Activated naive CD4-positive, alpha-beta T cell treated with anti-CD3 and anti-CD28 coated beads, Interleukin-2, amount 50 U/mL, for 24 hours (primary cell): ENCODE results near the gene AUH.

Experiments
- H3K27ac Mint-ChIP-seq: one replicate; pipeline ENCODE4 v1.8.0; 2021; ENCODE audit warnings: mild to moderate bottlenecking, mixed read lengths
- H3K27me3 Mint-ChIP-seq: one replicate; pipeline ENCODE4 v1.8.0; 2021; ENCODE audit warnings: mixed read lengths
- H3K36me3 Mint-ChIP-seq: one replicate; pipeline ENCODE4 v1.8.0; 2021; ENCODE audit warnings: mixed read lengths
- H3K4me1 Mint-ChIP-seq: one replicate; pipeline ENCODE4 v1.8.0; 2021; ENCODE audit warnings: mixed read lengths
- H3K4me3 Mint-ChIP-seq: one replicate; pipeline ENCODE4 v1.8.0; 2021; ENCODE audit warnings: mild to moderate bottlenecking, mixed read lengths
- H3K9me3 Mint-ChIP-seq: one replicate; pipeline ENCODE4 v1.8.0; 2021; ENCODE audit warnings: mixed read lengths

AUH gene, protein sequence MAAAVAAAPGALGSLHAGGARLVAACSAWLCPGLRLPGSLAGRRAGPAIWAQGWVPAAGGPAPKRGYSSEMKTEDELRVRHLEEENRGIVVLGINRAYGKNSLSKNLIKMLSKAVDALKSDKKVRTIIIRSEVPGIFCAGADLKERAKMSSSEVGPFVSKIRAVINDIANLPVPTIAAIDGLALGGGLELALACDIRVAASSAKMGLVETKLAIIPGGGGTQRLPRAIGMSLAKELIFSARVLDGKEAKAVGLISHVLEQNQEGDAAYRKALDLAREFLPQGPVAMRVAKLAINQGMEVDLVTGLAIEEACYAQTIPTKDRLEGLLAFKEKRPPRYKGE

DNA sequence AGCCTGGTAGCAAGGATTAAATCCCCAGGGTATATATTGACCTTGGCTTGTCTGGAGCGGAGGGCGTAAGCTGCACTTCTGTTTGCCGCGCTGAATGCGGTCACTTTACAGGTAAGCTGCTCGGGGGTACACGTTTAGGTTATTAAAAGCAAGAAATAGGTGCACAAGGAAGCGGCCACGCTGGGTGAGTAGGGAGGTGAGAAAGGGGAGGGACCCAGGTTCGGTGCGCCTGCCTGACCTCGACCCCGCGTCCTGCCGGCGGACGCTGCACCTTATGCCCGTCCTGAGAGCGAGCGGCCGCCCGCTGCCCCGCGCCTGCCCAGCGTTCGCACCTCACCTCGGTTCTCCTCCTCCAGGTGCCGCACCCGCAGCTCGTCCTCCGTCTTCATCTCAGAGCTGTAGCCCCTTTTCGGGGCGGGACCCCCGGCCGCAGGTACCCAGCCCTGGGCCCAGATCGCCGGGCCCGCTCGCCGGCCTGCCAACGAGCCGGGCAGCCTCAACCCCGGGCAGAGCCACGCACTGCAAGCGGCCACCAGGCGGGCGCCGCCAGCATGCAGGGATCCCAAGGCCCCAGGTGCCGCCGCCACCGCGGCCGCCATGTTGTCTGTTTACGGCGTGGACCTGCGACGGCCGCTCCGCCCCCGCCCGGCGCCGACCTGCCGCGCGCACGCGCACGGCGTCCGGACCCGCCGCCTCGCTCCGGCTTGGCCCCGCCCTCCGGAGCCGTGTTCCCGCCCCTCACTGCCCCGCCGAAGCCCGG, at the start of gene AUH:
TSS of gene AUH (minus strand) at position 628 of the 760 bp plus-strand sequence. CDS start at position 599, 29 bp downstream.
- Mint-ChIP-seq H3K27ac (peak within 1 kb of the TSS; percentile 92), H3K9me3 (no peaks in the 10 kb centered on the region), H3K36me3 (peaks cover 6% of the 10 kb centered on the region), H3K27me3 (no peaks in the 10 kb centered on the region), H3K4me1 (peaks cover 52% of the 10 kb centered on the region), H3K4me3 (peak within 1 kb of the TSS; percentile 89)

DNA sequence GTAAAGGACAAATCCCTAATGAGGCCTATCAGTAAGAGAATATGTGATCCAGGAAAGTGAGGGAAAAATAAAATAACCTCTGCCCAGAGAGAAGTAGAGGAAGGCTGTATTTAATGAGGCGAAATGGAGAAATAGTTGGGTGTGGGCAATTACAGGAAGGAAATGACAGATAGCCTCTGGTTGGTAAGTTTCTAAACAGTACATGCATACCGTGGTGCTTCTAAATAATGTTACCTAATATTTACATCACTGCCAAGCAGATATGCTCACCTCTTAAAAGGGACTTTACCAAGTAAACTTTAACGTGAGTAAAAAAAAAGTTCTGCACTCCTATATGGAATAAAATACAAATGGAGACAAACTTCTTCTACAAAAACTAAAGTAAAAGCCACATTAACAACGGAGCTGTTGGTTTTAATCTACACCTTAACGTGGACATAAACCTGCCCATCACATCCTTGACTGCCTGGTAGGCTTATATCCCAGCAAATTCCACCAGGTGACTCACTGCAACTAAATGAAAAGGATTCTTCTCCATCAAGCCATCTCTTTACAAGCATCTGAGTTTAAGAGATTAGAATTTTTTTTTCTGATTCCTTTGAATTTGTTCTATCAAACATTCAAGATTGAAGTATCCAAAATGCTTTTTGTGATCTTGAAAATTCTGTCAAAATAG, 49.5 kb upstream of the AUH start:
- Mint-ChIP-seq H3K9me3 (no peaks in the 10 kb centered on the region), H3K4me1 (peaks cover 14% of the 10 kb centered on the region), H3K27ac (no peak overlapping the region), H3K27me3 (no peaks in the 10 kb centered on the region), H3K36me3 (peaks cover 11% of the 10 kb centered on the region), H3K4me3 (no peak overlapping the region)

DNA sequence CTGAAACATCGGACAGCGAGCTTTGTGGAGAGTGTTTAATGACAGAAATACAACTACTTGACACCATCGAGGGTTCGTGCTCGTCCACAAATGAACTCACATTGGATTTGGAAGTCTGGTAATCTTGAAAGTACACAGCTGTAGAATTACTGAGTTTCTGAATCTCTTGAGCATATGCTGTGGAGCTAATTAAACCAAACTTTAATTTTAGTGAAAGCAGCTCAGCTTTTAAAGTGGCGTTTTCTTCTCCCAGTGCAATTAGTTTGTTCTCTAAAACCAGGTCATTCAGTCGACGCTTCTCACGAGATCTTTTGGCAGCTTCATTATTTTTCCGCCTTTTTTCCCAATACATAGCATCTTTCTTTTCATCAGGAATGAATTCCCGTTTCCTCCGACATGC, 48.4 kb upstream of the AUH start:
- no peaks in the 10 kb centered on the region for H3K9me3 Mint-ChIP-seq
- H3K27ac Mint-ChIP-seq = no peak overlapping the region
- H3K4me1 Mint-ChIP-seq = peaks cover 5% of the 10 kb centered on the region
- H3K4me3 Mint-ChIP-seq = no peak overlapping the region
- peaks cover 11% of the 10 kb centered on the region for H3K36me3 Mint-ChIP-seq
- H3K27me3 Mint-ChIP-seq = no peaks in the 10 kb centered on the region

DNA sequence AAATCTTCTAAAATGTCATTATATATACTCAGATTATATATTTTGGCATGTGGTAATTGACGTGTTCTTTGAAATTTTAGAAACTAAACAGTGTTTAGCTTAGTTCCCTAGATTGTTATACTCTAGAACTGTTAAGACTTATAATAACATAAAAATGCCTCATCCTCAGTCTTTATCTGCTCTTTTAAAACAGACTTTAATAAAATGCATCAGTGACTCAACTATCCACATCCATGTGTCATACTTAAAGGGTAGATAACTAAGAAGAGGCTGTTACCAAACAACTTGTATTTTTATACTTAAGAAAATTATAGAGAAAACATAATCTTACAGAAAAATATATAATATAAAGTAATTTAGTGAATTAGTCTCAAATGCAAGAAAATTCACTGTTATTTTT, 46.8 kb upstream of the AUH start:
- no peak overlapping the region for H3K4me3 Mint-ChIP-seq
- H3K27me3 Mint-ChIP-seq = no peaks in the 10 kb centered on the region
- peaks cover 4% of the 10 kb centered on the region for H3K4me1 Mint-ChIP-seq
- no peaks in the 10 kb centered on the region for H3K9me3 Mint-ChIP-seq
- H3K27ac Mint-ChIP-seq = no peak overlapping the region
- H3K36me3 Mint-ChIP-seq = peaks cover 11% of the 10 kb centered on the region

DNA sequence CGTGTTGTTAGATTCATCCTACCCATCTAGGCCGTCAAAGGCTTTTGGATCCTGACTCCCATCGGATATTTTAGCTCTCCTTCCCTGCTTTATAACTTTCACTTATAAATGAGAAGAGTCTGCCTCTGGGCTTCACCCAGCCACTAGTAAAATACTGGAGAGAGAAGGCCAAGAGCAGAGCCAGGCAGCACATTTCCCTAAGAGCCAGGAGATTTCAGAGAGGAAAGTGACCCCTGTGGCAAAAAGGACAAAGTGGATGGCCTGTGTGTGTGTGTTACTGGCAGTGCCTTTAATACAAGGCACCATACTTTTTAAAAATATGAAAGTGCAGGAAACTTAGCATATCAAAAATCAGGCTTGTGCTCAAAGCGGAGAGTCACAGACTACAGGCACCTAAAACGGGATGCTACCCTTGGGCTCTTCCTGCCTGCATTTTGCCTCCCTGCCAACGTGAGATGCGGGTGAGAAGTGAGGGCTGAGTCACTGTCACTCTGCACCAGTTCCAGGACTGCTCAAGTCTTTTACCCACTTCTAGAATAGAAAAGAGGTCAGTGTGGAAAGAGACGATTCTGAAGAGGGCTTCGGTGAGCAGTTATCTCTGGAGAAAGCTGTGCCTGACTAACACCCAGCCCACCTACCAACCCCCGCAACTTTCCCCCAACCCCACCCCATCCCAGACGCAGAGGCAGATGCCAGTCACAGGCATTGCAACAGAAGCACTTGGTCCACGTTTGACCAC, 46.0 kb upstream of the AUH start:
- Mint-ChIP-seq H3K4me1 (peaks cover 4% of the 10 kb centered on the region), H3K27ac (no peak overlapping the region), H3K4me3 (no peak overlapping the region), H3K27me3 (no peaks in the 10 kb centered on the region), H3K36me3 (peaks cover 11% of the 10 kb centered on the region), H3K9me3 (no peaks in the 10 kb centered on the region)

DNA sequence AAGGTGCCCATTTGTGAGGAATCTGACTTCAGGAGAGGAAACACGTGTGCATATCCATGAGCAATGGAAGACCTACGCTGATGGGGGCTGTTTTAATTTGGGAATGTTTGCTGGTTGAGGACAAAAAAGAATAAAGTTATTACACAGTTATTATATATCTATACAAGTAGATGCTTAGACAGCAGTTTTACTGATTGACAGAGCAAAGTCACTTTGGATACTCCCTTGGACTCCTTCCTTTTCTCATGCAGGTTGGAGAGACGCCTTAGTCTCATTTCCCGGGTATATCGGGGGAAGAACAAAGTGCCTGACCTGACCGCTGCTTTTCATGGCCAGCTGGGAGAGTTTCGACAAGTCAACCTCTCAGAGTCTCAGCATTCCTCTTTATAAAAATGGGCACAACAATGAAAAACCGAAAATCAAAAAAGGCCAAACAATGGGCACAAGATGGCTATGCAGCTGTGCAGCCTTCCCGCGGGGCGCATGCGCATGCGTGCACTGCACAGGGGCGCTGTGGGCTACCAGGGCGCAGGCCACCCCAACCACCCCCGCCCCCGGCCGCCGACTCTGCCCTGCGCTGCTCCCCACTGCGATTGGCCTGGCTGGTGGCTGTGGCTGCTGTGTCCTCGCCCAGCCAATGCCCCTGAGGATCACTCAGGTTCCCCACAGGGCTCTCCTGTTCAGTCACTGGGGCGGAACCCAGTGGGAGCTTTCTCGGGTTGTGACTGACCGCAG, 43.8 kb upstream of the AUH start:
- H3K4me3 Mint-ChIP-seq = no peak overlapping the region
- H3K9me3 Mint-ChIP-seq = no peaks in the 10 kb centered on the region
- H3K27me3 Mint-ChIP-seq = no peaks in the 10 kb centered on the region
- no peak overlapping the region for H3K27ac Mint-ChIP-seq
- H3K36me3 Mint-ChIP-seq = peaks cover 10% of the 10 kb centered on the region
- H3K4me1 Mint-ChIP-seq = peaks cover 4% of the 10 kb centered on the region

DNA sequence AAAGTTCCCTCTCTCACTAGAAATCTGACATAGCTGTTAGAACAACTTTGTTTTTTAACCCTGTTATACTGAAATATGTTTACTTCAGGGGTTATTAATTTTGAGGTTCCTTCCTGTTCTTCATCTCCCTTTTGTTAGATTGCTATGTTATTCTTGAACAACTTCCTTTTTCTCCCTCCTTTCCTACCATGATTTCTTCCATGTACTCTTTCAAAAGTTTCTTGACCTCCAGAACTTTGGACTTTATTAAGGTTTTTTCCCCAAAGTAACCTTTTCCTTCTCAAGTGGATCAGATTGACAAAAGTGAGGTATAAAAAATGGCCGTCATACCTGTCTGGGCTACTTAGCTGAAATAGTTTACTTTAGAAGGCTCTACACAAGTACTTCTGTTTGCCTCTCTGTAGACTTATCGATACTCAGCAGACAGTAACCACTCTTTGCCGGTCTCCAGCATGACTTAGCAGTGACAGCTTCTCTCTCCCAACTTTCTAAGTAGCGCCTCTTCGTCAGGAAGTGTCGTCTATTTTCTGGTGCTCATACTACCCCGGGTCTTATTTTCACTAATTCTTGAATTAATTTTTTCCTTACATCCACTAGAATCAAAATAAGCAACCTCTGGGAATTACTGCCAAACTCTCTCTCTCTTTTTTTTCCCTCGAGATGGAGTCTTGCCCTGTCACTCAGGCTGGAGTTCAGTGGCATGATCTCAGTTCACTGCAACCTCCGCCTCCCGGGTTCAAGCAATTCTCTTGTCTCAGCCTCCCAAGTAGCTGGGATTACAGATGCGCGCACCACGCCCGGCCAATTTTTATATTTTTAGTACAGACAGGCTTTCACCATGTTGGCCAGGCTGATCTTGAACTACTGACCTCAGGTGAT, 42.2 kb upstream of the AUH start:
- H3K27ac Mint-ChIP-seq = no peak overlapping the region
- no peak overlapping the region for H3K4me3 Mint-ChIP-seq
- peaks cover 1% of the 10 kb centered on the region for H3K36me3 Mint-ChIP-seq
- H3K9me3 Mint-ChIP-seq = no peaks in the 10 kb centered on the region
- peaks cover 4% of the 10 kb centered on the region for H3K4me1 Mint-ChIP-seq
- H3K27me3 Mint-ChIP-seq = no peaks in the 10 kb centered on the region

DNA sequence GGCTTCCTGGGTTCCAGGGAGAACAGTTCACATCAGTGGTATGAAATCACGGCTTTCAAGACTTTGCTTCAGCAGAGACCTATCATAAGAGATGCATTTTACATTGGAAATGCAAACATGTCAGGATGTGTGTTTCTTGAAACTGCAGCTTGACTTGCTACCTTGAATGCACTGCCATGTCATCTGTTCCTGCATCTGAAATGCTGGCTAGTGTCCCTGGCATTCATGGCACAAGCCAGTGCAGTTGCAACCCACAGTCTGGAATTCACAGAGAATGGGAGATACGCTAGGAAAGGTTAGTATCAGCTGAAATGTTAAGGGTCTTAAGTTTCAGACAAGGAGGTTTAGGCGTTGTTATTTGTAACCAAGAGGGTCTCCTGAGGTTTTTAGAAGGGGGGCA, 37.2 kb upstream of the AUH start:
- Mint-ChIP-seq H3K4me3 (no peak overlapping the region), H3K27ac (no peak overlapping the region), H3K4me1 (peaks cover 14% of the 10 kb centered on the region)

DNA sequence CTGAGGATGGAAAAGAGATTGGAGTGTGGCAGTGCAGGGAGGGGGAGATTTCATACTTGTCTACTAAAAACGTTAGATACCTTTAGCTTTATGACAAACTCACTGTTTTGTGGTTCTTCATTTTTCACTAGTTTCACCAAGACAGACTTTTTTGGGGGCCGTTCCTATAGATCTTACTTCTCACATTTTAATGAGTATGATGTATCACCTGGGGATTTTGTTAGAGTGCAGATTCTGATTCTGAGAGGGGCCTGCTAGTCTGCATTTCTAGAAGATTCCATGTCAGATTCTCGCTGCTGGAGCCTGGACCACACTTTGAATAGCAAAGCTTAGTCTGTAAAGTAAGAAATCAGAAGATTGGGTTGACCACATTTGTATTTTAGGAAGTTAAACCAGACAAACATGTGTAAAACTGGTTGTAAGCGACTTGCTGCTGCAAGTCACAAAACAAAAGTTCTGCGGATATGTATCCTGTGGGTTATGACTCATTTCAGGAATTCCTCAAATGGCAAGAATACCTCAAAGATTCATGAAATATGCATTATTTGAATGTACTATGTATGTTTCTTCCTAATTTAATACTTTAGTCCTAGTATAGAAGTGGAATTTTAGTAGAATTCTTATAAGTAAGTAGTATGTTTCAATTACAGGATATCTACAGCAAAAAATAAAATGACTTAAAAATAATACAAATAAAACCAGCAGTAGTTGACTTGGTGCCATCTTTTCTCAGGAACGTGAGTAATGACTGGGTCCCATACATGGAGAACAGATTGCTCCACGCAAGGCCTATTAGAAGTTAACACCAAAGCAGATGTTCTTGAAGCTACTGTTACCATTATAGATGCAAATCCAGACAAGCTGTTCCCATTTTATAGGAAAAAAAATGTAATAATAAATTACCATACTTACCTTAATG, 34.1 kb upstream of the AUH start:
- Mint-ChIP-seq H3K27ac (peak overlapping the region; percentile 42), H3K4me3 (no peak overlapping the region), H3K36me3 (no peaks in the 10 kb centered on the region), H3K27me3 (no peaks in the 10 kb centered on the region), H3K4me1 (peaks cover 10% of the 10 kb centered on the region), H3K9me3 (no peaks in the 10 kb centered on the region)

More for the DNA sequence above, 37.2 kb upstream of the AUH start:
- Mint-ChIP-seq H3K9me3 (no peaks in the 10 kb centered on the region), H3K27me3 (no peaks in the 10 kb centered on the region), H3K36me3 (peaks cover 1% of the 10 kb centered on the region)

DNA sequence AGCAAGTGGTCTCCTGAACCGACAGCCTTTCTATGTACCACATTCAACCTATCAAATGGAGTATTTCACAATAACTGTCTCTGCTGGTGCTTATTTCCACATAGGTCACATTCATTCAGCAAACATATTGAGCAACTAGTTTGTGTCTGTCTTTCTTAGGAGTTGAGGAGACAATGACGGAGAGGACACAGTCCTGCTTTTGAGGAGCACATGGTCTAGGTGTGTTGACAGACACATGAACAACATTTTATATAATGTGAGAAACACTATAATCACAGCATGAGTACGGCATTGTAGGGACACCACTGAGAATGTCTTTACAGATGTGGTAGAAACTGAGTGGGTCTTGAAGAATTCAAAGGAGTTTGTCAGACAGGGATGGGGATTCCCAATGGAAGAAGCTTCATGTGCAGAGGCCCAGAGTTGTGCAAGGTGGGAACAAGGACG, 33.4 kb upstream of the AUH start:
- H3K27me3 Mint-ChIP-seq = no peaks in the 10 kb centered on the region
- no peak overlapping the region for H3K4me3 Mint-ChIP-seq
- peaks cover 10% of the 10 kb centered on the region for H3K4me1 Mint-ChIP-seq
- no peak overlapping the region for H3K27ac Mint-ChIP-seq
- H3K36me3 Mint-ChIP-seq = no peaks in the 10 kb centered on the region
- no peaks in the 10 kb centered on the region for H3K9me3 Mint-ChIP-seq

DNA sequence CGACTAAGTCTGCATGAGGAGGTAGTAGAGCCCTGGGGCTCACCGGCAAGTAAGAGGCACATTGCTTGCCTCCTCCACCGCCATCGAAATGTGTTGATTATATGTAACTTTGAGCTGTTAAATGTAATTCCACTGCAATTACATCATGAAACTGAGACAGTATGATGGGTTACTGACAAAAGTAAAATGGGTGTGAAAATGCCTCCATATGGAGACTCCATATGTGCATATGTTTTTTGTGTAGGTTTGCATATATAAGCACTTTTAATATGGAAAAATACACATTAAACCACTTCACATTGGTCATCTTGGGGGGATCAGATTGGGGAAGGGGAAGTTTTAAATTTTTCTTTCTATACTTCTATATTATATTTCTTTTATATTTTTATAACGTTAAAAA, 32.1 kb upstream of the AUH start:
- peaks cover 10% of the 10 kb centered on the region for H3K4me1 Mint-ChIP-seq
- H3K36me3 Mint-ChIP-seq = no peaks in the 10 kb centered on the region
- no peaks in the 10 kb centered on the region for H3K27me3 Mint-ChIP-seq
- H3K27ac Mint-ChIP-seq = no peak overlapping the region
- H3K9me3 Mint-ChIP-seq = no peaks in the 10 kb centered on the region
- no peak overlapping the region for H3K4me3 Mint-ChIP-seq

DNA sequence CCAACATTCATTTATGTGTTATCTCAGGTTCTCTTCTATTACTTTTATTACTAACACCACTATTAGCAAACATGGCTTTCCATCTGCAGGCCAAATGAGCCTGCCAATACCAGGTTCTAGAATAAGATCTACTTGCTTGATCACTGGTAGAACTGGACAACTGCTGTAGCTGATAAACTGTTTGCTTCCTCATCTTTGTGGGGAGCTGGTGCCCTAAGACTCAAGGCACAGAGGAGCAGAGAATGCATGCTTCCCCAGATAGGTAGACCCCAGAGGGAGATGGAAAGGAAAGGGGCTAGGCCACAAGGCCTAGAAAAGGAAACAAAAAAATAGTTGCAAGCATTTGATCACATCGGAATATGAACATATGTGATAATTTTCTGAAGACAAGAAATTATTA, 30.7 kb upstream of the AUH start:
- H3K36me3 Mint-ChIP-seq = no peaks in the 10 kb centered on the region
- no peaks in the 10 kb centered on the region for H3K27me3 Mint-ChIP-seq
- H3K27ac Mint-ChIP-seq = no peak overlapping the region
- no peak overlapping the region for H3K4me3 Mint-ChIP-seq
- H3K4me1 Mint-ChIP-seq = peaks cover 10% of the 10 kb centered on the region
- no peaks in the 10 kb centered on the region for H3K9me3 Mint-ChIP-seq

DNA sequence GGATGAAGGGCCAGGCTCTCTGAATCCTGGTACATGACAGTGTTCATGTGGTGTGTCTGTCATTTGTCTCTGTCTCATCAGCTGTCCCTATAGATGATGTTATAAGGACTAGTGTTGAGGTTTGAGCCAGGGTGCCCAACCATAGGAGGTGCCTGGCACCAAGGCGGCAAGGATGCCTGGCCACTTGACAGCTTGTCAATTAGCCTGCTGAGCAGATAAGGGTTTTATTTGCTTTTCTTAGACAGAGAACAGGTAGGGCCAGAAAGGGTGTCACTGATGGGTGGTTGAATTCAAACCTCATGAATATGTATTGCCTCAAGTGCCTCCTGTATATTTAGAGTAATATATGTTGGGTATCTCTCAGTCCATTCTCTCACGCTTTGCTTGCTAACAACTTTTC, 30.1 kb upstream of the AUH start:
- H3K27me3 Mint-ChIP-seq = no peaks in the 10 kb centered on the region

More for the DNA sequence above, 30.1 kb upstream of the AUH start:
- Mint-ChIP-seq H3K4me3 (no peak overlapping the region), H3K27ac (no peak overlapping the region), H3K4me1 (peaks cover 10% of the 10 kb centered on the region), H3K9me3 (no peaks in the 10 kb centered on the region), H3K36me3 (no peaks in the 10 kb centered on the region)
